Fibroblast of peridontal ligament (primary cell): ENCODE data around the gene KCNK5.

ENCODE experiments used
- DNase-seq: peaks from one replicate; pipeline ENCODE4 v3.0.0-alpha.2; 2010; ENCODE audit errors: extremely low read depth

Gene KCNK5

GRCh38 chr6:39240155-39240757 lies 11.0 kb upstream of the KCNK5 start:
- DNase-seq, result no peak

- DNase-seq, result no peak
Measured at GRCh38 chr6:39239527-39240154, 10.4 kb upstream of the KCNK5 start.

- no peak for DNase-seq
Measured at GRCh38 chr6:39236742-39237141, 7.5 kb upstream of the KCNK5 start.

- DNase-seq, result no peak
Measured at GRCh38 chr6:39233333-39233732, 4.1 kb upstream of the KCNK5 start.

GRCh38 chr6:39231521-39232243 lies 2.4 kb upstream of the KCNK5 start:
- no peak for DNase-seq

- no peak for DNase-seq
Measured at GRCh38 chr6:39230654-39231035, 1.4 kb upstream of the KCNK5 start.

- DNase-seq, result no peak
Measured at GRCh38 chr6:39228111-39228971, 934 bp downstream of the KCNK5 start.

GRCh38 chr6:39227476-39227875 lies 1.8 kb downstream of the KCNK5 start:
- DNase-seq, result no peak

- no peak for DNase-seq
Measured at GRCh38 chr6:39226639-39227329, 2.5 kb downstream of the KCNK5 start.

- no peak for DNase-seq
Measured at GRCh38 chr6:39225946-39226437, 3.3 kb downstream of the KCNK5 start.

- DNase-seq, result no peak
Measured at GRCh38 chr6:39225543-39225942, 3.7 kb downstream of the KCNK5 start.

- no peak for DNase-seq
Measured at GRCh38 chr6:39224523-39225182, 4.6 kb downstream of the KCNK5 start.

- no peak for DNase-seq
Measured at GRCh38 chr6:39224011-39224410, 5.3 kb downstream of the KCNK5 start.

GRCh38 chr6:39223555-39223954 lies 5.7 kb downstream of the KCNK5 start:
- no peak for DNase-seq

GRCh38 chr6:39223061-39223460 lies 6.2 kb downstream of the KCNK5 start:
- DNase-seq, result no peak

- DNase-seq, result no peak
Measured at GRCh38 chr6:39221779-39222641, 7.3 kb downstream of the KCNK5 start.

- DNase-seq, result no peak
Measured at GRCh38 chr6:39221115-39221514, 8.2 kb downstream of the KCNK5 start.

GRCh38 chr6:39218868-39219567 lies 10.3 kb downstream of the KCNK5 start:
- DNase-seq, result no peak

GRCh38 chr6:39217177-39217864 lies 12.0 kb downstream of the KCNK5 start:
- no peak for DNase-seq
